UCSD-AML1 (cell line): Measurements from ENCODE around the gene TAOK1.
"Not testable (repeated sequence)": the region's sequence is repeated elsewhere in the genome, so short reads cannot be mapped to it uniquely, and the experiment has no call there.

Source experiments
- DNase-seq: peaks from one replicate; lab custom pipeline; 2025; ENCODE audit not compliant: unreplicated experiment; lab: John Stamatoyannopoulos, UW

TAOK1 gene

GRCh38 chr17:29533976-29534375 is 143.8 kb downstream of the TAOK1 start:
- DNase-seq: no peak

GRCh38 chr17:29544066-29544465 is 153.9 kb downstream of the TAOK1 start:
- no peak for DNase-seq

- DNase-seq: no peak
Observed at GRCh38 chr17:29546085-29546484, 155.9 kb downstream of the TAOK1 start.

- DNase-seq: no peak
Observed at GRCh38 chr17:29546830-29547229, 156.7 kb downstream of the TAOK1 start.

- no peak for DNase-seq
Observed at GRCh38 chr17:29549177-29549923, 159.2 kb downstream of the TAOK1 start.

- DNase-seq: no peak
Observed at GRCh38 chr17:29555840-29556239, 165.7 kb downstream of the TAOK1 start.

- no peak for DNase-seq
Observed at GRCh38 chr17:29557085-29557738, 167.0 kb downstream of the TAOK1 start.

GRCh38 chr17:29557739-29558116 is 167.6 kb downstream of the TAOK1 start:
- no peak for DNase-seq

GRCh38 chr17:29558139-29558538 is 168.0 kb downstream of the TAOK1 start:
- not testable (repeated sequence) for DNase-seq

- no peak for DNase-seq
Observed at GRCh38 chr17:29559640-29560039, 169.5 kb downstream of the TAOK1 start.

- no peak for DNase-seq
Observed at GRCh38 chr17:29560316-29560715, 170.2 kb downstream of the TAOK1 start.

GRCh38 chr17:29561554-29562517 is 171.7 kb downstream of the TAOK1 start:
- peak; percentile 60 for DNase-seq

- peak; percentile 51 for DNase-seq
Observed at GRCh38 chr17:29562615-29563014, 172.5 kb downstream of the TAOK1 start.

GRCh38 chr17:29563816-29564215 is 173.7 kb downstream of the TAOK1 start:
- DNase-seq: no peak

GRCh38 chr17:29565643-29566472 is 175.7 kb downstream of the TAOK1 start:
- DNase-seq: peak; percentile 43

GRCh38 chr17:29566473-29567303 is 176.5 kb downstream of the TAOK1 start, which contains the start of gene ABHD15:
ABHD15 (minus strand) TSS chr17:29567037; CDS start chr17:29566966, 71 bp downstream.
- peak; percentile 82 for DNase-seq

GRCh38 chr17:29567304-29567553 is 177.1 kb downstream of the TAOK1 start:
- DNase-seq: no peak

- peak; percentile 75 for DNase-seq
Observed at GRCh38 chr17:29567554-29568330, 177.6 kb downstream of the TAOK1 start.
